ENCODE measurements around the gene UCK2.

GRCh38 chr1:165828103-165828668, 772 bp downstream of the UCK2 start:
- TF ChIP-seq ELF4 (IDR thresholded peaks at IDR 0.05): no peak
- no peak for TF ChIP-seq SUZ12 (IDR thresholded peaks at IDR 0.05)
- TF ChIP-seq SP1 (IDR thresholded peaks at IDR 0.05): no peak
- no peak for TF ChIP-seq FOXA1 (IDR thresholded peaks at IDR 0.05)
- no peak for TF ChIP-seq BHLHE40 (IDR thresholded peaks at IDR 0.05; ENCODE audit: borderline replicate concordance)
- TF ChIP-seq, protein P1, sequence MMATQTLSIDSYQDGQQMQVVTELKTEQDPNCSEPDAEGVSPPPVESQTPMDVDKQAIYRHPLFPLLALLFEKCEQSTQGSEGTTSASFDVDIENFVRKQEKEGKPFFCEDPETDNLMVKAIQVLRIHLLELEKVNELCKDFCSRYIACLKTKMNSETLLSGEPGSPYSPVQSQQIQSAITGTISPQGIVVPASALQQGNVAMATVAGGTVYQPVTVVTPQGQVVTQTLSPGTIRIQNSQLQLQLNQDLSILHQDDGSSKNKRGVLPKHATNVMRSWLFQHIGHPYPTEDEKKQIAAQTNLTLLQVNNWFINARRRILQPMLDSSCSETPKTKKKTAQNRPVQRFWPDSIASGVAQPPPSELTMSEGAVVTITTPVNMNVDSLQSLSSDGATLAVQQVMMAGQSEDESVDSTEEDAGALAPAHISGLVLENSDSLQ (IDR thresholded peaks at IDR 0.05): no peak
- TF ChIP-seq FOXK2 (IDR thresholded peaks at IDR 0.05): no peak
- no peak for TF ChIP-seq FOXM1 (IDR thresholded peaks at IDR 0.05; ENCODE audit: borderline replicate concordance)
- no peak for TF ChIP-seq TARDBP (IDR thresholded peaks at IDR 0.05)
- no peak for TF ChIP-seq LEF1 (IDR thresholded peaks at IDR 0.05; ENCODE audit: borderline replicate concordance)
- TF ChIP-seq NFRKB (IDR thresholded peaks at IDR 0.05): no peak
- no peak for TF ChIP-seq HDGF (IDR thresholded peaks at IDR 0.05; ENCODE audit: borderline replicate concordance)
- TF ChIP-seq ZNF384 (IDR thresholded peaks at IDR 0.05): no peak

All from HEK293T (cell line).